ELF-1 (cell line): ENCODE data around the gene STX16.

ENCODE experiments used
- DNase-seq: peaks from one replicate; pipeline ENCODE4 v3.0.0-alpha.2; 2016; ENCODE audit warnings: low read depth, low spot score

Gene STX16, protein sequence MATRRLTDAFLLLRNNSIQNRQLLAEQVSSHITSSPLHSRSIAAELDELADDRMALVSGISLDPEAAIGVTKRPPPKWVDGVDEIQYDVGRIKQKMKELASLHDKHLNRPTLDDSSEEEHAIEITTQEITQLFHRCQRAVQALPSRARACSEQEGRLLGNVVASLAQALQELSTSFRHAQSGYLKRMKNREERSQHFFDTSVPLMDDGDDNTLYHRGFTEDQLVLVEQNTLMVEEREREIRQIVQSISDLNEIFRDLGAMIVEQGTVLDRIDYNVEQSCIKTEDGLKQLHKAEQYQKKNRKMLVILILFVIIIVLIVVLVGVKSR

DNA sequence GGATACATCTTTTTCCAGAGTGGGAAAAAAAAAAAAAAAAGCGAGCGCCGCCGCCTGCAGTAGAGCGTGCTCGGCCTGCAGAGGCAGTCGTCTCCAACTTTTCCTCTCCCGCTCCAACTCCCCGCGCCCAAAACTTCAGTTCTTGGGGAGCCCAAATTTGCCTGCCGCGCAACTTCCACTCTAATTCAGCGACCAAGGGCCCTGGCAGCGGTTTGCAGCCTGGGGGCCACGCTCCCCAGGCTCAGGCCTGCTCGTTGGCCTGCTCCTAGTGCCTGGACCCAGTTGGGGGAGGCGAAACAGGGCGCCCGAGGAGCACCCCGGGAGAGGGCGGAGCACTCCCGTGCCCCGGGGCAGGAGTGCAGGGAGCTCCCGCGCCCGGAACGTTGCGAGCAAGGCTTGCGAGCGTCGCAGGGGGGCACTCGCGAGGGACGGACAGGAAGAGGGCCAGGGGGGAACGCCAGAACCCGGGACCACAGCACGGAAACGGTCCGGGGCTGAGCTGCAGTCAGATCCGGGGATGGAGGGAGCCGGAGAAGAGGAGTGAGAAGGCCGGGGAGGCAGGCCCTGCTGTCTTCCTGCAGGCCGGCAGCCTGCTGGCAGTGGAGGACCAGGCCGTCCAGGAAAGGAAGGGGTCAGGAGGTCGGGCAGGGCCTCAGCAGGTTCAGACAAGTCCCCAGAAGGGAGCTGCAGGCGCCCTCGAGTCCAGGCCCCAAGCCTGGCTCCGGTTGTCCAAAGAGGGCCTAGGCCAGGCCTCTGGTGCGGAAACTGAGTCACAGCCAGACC, at the start of gene STX16:
Gene STX16 (plus strand): TSS at position 508 of the 783 bp plus-strand sequence. CDS start 724 bp downstream, outside the sequence.
- peak; percentile 96 for DNase-seq

DNA sequence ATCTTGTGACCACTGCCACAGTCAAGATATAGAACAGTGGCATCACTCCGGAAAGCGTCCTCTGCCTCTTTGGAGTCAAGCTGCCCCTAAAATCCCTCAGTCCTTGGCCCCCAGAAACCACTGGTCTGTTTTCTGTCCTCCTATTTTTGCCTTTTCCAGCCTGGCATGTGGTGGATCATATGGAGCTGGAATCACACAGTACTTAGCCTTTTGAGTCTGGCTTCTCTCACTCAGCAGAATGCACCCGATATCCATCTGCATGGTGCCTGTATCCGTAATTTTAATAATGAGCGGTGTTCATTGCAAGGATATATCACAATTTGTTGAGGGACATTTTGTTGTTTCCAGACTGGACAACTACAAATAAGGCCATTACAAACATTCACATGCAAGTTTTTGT, 49.0 kb upstream of the STX16 start:
- DNase-seq: no peak

DNA sequence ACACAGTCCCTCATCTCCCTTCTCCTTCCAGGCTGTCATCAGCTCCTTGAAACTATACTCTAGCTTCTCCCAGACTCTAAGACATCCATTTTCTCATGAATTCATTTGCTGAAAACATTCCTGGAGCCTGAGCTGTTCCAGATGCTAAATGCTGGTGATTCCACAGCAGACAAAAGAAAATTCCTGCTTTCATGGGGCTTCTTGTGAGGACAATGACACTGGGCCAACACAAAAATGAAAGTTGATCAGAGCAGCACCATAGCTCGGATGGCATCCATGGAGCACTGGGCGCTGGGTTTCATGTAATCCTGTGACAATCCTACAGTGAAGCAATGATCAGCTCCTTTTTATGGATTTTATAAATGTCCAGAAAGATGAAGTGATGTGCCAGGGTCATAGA, 47.4 kb upstream of the STX16 start:
- DNase-seq: no peak

DNA sequence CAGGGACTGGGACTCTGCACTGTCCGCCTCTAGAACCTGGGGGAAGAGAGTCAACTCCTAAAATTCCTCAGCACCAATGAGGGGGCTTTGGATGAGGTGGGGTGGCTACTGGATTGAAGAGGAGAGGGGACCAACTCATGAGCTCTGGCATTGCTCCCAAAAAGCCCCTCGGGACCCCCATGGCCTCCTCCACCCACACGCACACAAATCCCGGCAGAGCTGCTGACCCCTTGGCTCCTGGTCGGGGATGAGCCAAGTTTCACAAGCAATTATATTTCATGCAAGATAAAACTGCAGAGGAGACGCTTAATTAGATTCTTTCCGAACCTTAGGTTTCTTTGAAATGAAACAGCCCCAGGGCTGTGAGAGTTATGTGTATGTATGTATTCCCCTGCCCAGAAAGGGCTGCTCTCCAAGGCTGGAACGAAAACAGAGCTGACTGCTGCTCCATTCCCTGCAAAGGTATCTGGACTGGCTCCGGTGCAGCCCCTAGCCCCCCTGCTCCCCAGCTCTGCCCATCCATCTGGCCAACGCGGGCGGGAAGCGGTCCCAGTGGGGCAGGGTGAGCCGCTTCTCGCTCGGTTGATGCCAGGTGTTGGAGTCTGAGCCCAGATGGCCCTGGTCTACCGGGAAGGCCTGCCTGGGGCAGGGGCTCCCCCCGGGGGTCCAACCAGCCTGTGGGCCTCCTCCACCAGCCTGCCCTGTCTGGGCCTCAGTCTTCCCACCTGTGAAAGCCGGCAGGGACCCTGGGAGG, 46.8 kb upstream of the STX16 start:
- no peak for DNase-seq

DNA sequence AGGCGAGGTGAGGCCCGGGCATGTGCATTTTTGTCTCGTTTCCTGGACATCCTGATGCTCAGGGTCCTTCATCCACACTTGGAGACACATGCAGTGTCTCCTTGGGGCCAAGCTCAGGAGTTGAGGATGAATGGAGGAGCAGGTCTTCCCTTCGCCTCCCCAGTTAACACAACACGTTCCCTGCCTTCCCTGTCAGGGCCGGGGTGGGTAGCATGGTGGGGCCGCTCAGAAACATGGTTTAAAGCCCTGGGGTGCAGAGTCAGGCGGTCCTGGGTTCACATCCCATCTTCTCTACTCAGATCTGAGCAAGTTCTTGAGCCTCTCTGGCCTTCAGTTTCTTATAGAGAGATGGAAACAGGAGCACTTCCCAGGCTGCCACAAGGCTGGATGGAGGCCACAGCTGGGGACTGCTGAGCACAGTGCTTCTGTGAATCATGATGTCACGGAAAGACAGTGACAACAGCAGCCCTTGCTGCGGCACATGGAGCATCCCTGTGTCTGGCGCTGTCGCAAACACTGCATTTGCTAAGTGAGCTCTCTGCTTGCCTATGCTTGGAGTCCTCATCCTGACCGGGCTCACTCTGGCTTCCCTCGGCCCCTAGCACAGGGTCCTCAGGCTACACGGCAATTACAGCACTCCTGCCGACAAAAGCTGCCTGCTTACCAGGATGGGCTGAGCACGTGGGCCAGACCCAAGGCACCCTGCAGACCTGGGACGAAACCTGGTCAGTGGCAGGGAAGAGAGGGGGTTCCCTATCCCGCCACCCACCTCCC, 45.6 kb upstream of the STX16 start:
- DNase-seq: no peak

DNA sequence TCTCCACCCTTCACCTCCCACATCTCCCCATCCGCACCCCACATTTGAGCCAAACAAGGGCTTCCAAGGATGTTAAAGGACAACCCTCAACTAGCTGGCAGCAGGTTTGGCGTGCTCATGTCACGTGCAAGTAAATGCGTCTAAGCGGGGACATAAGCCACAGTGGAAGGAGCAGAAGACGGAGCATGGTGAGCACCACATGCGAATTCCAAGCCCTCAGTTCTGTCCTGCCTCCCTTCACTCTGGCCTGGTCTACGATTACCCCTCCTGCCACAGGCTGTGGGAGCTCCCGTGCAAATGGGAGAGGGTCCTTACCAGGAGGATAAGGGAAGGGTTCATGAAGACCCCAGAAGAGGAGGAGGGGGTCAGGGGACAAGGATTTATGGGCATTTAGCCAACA, 44.9 kb upstream of the STX16 start:
- DNase-seq: no peak

DNA sequence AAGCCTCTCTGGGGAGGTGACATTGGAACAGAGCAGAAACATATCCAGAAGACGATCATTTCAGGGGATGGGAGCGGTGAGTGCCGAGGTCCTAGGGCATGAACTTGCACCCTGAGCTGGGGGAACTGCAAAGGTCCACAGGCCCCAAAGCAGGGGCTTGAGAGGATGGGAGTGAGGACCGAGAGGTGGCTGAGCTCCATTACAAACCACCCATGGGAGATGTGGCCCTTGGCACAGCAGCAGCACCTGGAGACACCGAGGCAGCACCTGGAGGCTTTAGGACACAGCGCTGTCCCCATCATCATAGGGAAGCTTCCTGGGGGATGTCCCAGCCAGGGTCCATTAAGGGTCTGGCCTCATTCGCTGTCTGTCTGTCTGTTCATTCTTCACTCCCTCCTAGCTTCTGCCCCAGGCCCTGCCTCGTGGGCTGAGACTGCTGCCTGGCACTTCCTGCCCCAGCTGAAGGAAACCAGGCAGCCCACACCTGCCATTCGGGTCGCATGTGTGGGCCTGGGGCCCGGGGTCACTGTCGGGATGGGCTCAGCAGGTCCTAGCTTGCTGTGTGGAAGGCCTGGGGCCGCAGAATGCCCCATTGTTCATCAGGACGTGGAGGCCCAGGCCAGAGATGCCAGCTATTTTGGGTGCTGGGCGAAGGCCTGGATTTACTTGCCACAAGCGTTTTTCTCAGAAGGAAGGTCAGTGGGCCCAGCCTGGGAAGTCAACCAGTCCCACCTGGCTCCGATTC, 42.8 kb upstream of the STX16 start:
- DNase-seq: no peak

DNA sequence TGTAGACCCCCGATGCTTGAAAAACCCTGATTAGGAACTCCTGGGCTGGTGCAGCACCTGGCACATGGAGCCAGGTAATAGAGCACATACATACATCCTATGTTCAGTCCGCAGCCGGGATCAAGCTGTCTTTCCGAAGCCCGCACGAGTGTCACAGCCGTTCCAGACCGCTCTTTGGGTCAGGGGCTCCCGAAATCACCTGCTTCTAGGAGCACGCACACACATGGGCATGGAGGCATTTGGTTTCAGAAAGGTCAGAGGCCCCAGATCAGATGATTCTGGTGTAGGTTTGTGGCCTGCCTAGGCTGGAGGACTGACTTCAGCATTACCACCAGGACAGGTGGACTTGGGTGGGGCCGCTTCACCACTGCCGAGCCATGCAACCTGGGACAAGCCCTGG, 42.1 kb upstream of the STX16 start:
- DNase-seq: no peak

DNA sequence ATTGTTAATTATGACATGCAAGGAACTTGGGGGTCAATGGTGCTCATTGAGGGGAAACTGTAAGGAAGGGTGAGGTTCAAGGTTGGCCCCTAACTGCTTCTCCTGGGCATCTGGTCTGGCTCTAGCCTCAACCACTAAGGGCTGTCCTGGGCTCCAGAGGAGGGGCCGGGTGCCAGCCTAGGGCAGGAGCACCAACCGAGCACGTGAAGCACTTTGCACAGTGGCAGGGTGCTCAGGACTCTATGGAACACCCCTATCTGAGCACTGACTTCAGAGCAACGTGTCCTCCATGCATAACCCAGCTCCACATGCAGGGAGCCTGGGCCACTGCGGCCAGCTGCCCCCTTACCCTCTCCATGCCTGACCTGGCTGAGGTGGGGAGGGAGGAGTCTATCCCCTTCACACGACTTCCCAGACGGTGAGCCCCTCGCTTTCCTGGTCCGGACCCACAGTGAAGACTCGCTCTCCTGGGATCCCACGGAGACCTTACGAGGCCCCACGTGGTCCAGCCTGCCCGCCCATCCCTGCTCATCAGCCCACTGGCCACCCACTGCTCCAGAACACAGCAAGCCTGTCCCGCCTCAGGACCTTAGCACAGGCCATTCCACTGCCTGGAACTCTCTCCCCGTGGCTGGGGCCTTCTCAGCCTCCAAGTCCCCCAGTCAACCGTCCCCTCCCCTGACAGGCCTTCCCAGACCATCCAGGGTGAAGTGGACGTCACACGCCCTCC, 40.8 kb upstream of the STX16 start:
- no peak for DNase-seq

DNA sequence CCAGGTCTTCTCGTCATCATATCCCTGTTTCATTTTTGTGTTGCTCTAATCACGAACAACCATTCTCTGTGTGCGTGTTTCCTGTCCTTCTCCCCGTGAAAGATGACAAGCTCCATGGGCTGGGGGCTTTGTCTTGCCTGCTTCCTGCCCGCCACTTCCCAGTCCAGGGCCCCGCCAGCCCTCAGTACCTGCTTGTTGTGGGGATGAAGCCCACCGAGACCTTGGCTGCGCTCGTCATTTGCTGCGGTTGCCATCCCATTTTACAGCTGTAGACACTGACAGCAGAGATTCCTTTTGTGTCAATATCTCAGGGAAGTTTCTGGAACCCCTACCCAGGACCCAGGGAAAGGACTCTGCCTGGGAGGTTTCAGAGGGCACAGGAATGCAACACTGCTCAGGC, 40.3 kb upstream of the STX16 start:
- no peak for DNase-seq

DNA sequence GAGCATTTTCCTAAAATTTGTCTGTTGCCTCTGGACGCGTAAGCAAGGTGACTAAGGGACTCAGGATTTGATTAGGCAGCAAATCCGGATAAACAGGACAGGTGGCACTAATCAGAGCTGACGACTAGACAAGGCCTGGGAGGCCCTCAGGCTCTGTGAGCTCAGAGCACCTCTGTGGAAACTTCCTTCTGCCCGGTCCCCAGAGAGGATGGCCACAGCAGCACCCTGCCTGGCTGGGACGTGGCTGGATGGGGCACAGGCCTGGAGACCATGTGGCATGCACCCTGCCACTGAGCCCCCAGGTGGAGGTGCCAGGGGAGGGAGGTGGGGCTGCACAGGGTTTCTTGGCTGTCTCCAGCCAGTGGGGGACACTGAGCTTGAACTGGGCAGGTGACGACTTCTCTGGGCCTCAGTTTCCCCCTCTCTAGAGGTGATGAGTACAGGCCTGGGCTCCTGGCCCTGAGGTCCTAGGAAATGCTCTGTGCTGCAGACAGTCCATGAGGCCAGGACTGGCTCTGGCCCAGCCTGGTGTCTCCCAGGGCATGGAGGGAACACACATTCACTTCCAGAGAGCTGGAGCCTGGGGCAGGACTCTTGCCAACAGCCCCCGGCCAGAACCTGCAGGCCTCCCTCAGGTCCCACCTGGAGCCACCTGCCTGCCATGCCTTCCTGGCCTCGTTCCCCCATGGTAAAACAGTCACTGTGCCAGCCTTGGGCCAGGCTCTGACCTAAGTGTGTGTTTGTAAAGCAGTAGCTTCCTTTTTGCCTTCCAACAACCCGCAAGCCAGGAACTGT, 39.6 kb upstream of the STX16 start:
- peak; percentile 73 for DNase-seq

DNA sequence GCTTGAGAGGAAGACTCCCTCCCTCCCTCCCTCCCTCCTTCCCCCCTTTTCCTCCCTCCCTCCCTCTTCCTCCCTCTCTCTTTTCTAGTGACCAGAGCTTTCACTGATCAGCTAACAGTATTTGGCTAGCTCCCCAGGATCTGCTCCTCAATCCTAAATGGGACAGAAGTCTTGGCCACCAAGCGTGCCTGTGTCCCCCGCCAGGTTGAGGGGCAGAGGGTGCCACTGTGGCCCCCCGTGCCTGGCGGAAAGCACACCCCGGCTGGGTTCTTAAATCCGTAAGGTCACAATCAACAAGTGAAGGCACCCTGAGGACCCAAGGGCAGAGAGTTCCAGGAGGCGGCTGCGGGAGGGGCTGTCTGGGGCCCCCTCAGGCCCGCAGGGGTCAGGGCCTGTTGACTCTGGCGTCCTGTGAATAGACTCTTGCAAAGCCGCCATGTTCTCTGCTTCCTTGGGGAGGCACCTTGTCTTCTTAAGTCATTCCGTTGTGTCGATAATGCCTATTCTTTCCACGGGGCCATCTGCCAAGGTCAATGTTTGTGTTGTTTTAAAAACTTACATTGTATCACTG, 38.9 kb upstream of the STX16 start:
- DNase-seq: no peak

DNA sequence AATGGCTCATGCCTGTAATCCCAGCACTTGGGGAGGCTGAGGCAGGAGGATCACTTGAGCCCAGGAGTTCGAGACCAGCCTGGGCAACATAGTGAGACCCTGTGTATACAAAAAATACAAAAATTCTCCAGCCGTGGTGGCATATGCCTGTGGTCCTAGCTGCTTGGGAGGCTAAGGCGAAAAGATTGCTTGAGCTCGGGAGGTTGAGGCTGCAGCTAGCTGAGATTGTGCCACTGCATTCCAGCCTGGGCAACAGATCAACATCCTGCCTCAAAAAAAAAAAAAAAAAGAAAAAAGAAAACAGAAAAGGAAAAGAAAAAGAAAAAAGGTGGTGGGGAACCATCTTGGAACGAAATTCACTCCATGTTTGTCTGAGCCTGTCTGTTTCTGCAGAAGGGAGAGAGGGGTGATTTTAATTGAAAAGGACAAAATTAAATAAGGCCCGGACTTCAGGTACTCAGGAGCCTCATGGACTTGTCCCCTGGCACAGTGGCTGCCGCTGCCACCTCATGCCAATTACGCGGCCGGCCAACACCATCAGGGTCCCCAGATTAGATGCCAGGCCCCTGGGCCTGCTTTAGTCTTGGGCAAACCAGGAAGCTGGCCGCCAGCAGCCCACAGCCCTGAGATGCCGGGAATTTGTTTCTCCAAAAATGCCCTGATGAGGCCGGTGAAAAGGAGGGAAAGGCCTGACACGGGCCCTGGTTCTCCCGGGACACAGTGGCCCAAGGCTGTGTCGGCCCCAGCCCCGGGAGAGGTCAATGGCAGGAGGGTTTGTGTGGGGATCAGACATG, 37.8 kb upstream of the STX16 start:
- no peak for DNase-seq

DNA sequence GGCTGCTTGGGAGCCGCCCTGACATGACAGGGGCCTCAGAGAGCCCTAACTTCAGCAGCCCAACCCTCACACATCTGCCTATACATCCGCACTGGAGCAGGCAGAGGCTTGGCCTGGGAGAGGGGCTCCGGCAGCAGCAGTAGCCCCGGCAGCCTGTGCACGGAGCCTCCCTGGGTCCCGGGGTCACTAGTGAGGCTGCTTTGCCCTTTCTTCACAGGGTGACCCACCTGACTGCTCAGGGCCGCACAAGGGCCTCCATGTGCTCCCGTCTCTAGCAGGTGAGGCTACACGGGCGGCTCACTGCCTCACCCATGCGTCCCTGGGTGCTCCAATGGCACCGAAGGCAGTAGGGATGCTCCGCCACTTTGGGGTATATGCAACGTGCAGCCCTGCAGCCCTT, 36.7 kb upstream of the STX16 start:
- DNase-seq: no peak

DNA sequence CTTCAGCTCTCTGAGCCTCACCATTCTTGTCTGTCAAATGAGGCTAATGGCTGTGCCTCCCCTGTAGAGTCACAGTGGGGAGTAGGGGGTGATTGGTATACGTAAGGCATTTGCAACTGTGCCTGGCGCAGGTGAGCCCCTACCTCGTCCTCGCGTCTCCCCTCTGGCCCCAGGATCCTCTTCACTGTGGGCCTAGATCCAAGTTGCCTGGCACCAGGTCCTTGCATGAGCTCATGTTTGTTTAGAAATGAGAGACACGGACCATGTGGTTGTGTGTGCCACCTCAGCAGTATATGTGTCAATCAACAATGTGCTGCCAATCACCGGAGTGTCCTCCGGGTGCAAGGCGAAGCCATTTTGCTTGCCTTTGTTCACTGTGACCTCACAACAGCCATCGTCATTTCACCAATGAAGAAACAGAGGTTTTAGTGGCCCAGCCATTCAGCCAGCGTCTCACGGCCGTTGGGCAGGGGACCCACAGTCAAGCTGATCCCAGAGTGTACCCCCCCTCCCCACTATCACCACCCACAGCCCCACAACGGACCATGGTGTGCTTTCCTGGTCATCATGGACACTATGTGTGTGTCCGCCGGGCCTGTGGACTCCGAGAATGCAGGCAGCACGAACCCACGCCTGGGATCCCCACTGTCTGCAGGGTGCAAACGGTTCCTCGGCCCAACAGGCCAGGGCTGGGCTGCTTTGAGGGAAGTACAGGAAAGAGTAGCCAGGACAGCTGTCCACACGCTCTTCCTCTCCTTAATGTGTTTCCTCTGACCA, 35.9 kb upstream of the STX16 start:
- no peak for DNase-seq

DNA sequence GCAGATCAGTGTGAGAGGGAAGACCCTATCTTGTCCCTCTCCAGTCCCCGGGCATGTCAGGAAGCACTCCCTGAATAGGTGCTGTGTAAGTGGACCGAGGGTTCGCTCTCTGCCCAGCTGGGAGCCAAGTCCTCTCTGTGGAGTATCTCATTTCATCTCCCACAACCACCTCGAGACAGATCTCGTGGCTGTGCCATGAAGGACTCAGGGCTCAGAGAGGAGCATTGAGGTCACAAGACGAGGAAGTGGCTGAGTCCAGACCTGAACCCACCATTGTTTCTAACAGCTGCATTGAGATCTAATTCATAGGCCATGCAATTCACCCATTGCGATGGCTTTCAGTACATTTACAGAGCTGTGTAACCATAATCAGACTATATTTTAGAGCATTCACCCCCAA, 34.7 kb upstream of the STX16 start:
- DNase-seq: no peak

DNA sequence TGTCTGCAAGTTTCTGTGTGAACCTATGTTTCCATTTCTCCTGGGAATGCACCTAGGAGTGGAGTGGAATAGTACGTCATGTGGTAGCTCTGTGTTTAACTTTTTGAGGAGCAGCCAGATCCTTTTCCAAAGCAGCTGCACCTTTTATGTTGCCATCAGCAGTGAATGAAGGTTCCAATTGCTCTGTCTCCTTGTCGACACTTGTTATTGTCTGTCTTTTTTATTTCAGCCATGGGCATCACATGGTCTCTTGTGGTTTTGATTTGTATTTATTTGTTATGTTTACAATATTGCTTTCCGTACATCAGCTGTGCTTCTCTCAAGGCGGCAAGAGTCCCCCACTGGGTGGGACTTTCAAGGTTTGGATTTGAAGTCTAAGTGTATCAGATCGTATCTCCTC, 33.9 kb upstream of the STX16 start:
- no peak for DNase-seq
